GM12878 (cell line): ENCODE results near the gene CCDC190. TPM values are rescaled to one million over a fixed set of nuclear protein-coding genes. Genes with fewer than 3 reads are reported as not detected.

Experiments
- ELK1 ChIP-seq: IDR thresholded peaks from 2 replicates; pipeline ENCODE4 v1.6.1; 2012; ENCODE audit warnings: low read depth, low read length, improper control_type of control experiment
- IRF5 ChIP-seq: fragments of 450-650 bp; IDR thresholded peaks from 2 replicates; pipeline ENCODE4 v1.6.1; 2017; ENCODE audit warnings: borderline replicate concordance
- LARP7 ChIP-seq: fragments of 450-650 bp; IDR thresholded peaks from 2 replicates; pipeline ENCODE4 v1.6.1; 2017; ENCODE audit warnings: mild to moderate bottlenecking
- MLLT1 ChIP-seq: fragments of 450-650 bp; IDR thresholded peaks from 2 replicates; pipeline ENCODE4 v1.6.1; 2016; ENCODE audit warnings: mild to moderate bottlenecking
- RAD51 ChIP-seq: fragments of 450-650 bp; IDR thresholded peaks from 2 replicates; pipeline ENCODE4 v1.6.1; 2016; ENCODE audit warnings: moderate library complexity, mild to moderate bottlenecking, inconsistent platforms
- TCF7 ChIP-seq: IDR thresholded peaks from 2 replicates; pipeline ENCODE4 v1.6.1; 2014; ENCODE audit warnings: antibody characterized with exemption, borderline replicate concordance
- ZBTB33 ChIP-seq: fragments of 450-650 bp; IDR thresholded peaks from 2 replicates; pipeline ENCODE4 v1.6.1; 2017; ENCODE audit warnings: mild to moderate bottlenecking
- ZNF687 ChIP-seq: fragments of 450-650 bp; IDR thresholded peaks from 2 replicates; pipeline ENCODE4 v1.6.1; 2017; ENCODE audit warnings: mild to moderate bottlenecking, moderate library complexity
- polyA plus RNA-seq, 11 experiments: library from polyadenylated mRNA; depleted of rRNA in 4 of 11; unstranded in 6 of 11; stranded (reverse) in 5 of 11; fragments of >200 nt; fragmentation: Nextera tagmentation in 4 of 11; fragmentation: Illumina TruSeq in 1 of 11; extraction: Ambion mirVana in 4 of 11; extraction: Trizol in 1 of 11; gene quantifications; 1 replicate in 1 of 11; 2 replicates in 10 of 11; pipeline versions ENCODE4 v1.2.1 to v1.2.3, GENCODE V29; 2011 to 2016; ENCODE audit warnings: inconsistent platforms in 2 of 11, missing spikeins in 2 of 11, low read depth in 1 of 11
- total RNA-seq, 4 experiments: library from RNA; depleted of rRNA in 3 of 4; stranded (reverse); fragments of >200 nt in 3 of 4; fragmentation: Illumina TruSeq in 1 of 4; extraction: Trizol in 1 of 4; gene quantifications; 2 replicates each; pipeline versions ENCODE4 v1.2.1 to v1.2.3, GENCODE V29; 2013 to 2021

Gene CCDC190
- total and polyA plus RNA-seq, 10 of the 15 experiments (the other 5 are each of a cell fraction or from before 2014, with no cell fraction given), result not detected

GRCh38 chr1:162878000-162878596, 17.1 kb upstream of the CCDC190 start (continued):
- TF ChIP-seq RAD51 (no peak), TCF7 (no peak), ZBTB33 (no peak), LARP7 (no peak), IRF5 (no peak), MLLT1 (no peak), ELK1 (no peak), ZNF687 (no peak)
